Keratinocyte (primary cell): Measurements from ENCODE around the gene C1orf74. TPM values are rescaled to one million over a fixed set of nuclear protein-coding genes. Genes with fewer than 3 reads are reported as not detected.

Experiments used
- DNase-seq: peaks from one replicate; pipeline ENCODE4 v3.0.0-alpha.2; 2011; ENCODE audit warnings: low read depth, missing footprints, low spot score
- FAIRE-seq: peaks from 2 replicates; lab custom pipeline; 2011; peaks lifted over from hg19 to GRCh38; lab: Jason Lieb, UNC
- H2AFZ ChIP-seq: 2 replicates; pipeline ENCODE4 v1.6.0; 2012; ENCODE audit warnings: low read length, control low read depth, inconsistent platforms; ENCODE audit not compliant: control insufficient read depth
- H3K27ac ChIP-seq: 2 replicates; pipeline ENCODE4 v1.5.1; 2011; ENCODE audit warnings: low read length; ENCODE audit not compliant: control insufficient read depth, insufficient read depth
- H3K27me3 ChIP-seq: 3 replicates; pipeline ENCODE4 v1.6.0; 2011; ENCODE audit warnings: low read length; ENCODE audit not compliant: control insufficient read depth, insufficient read depth; ENCODE audit errors: extremely low read depth
- H3K36me3 ChIP-seq, 2 experiments: 2 replicates in 1 of 2; 3 replicates in 1 of 2; pipeline ENCODE4 v1.5.1; 2011; ENCODE audit warnings: low read length in 2 of 2, mild to moderate bottlenecking in 1 of 2; ENCODE audit not compliant: control insufficient read depth in 2 of 2, insufficient read depth in 2 of 2; ENCODE audit errors: extremely low read depth in 1 of 2
- H3K4me1 ChIP-seq: 3 replicates; pipeline ENCODE4 v1.5.1; 2011; ENCODE audit warnings: low read length; ENCODE audit not compliant: control insufficient read depth, insufficient read depth; ENCODE audit errors: extremely low read depth
- H3K4me2 ChIP-seq: 3 replicates; pipeline ENCODE4 v1.6.0; 2011; ENCODE audit warnings: low read depth, low read length; ENCODE audit not compliant: control insufficient read depth, insufficient read depth; ENCODE audit errors: extremely low read depth
- H3K4me3 ChIP-seq, 3 experiments: fragments of 200-600 bp in 1 of 3; sonication (generic) in 1 of 3; 2 replicates in 2 of 3; 3 replicates in 1 of 3; pipeline ENCODE4 v1.5.1; 2011 to 2016; ENCODE audit warnings: low read length in 3 of 3, mild to moderate bottlenecking in 3 of 3, control low read depth in 2 of 3, inconsistent platforms in 1 of 3, low read depth in 1 of 3, mixed read lengths in 1 of 3, mixed run types in 1 of 3, moderate library complexity in 1 of 3; ENCODE audit not compliant: control insufficient read depth in 2 of 3, insufficient read depth in 2 of 3; ENCODE audit errors: extremely low read depth in 1 of 3
- H3K79me2 ChIP-seq: 2 replicates; pipeline ENCODE4 v1.6.0; 2012; ENCODE audit warnings: low read length; ENCODE audit not compliant: control insufficient read depth, insufficient read depth
- H3K9ac ChIP-seq: 3 replicates; pipeline ENCODE4 v1.6.0; 2011; ENCODE audit warnings: low read length; ENCODE audit not compliant: control insufficient read depth, insufficient read depth; ENCODE audit errors: extremely low read depth
- H3K9me1 ChIP-seq: 3 replicates; pipeline ENCODE4 v1.6.0; 2011; ENCODE audit warnings: low read length; ENCODE audit not compliant: control insufficient read depth, insufficient read depth; ENCODE audit errors: extremely low read depth
- H3K9me3 ChIP-seq: 2 replicates; pipeline ENCODE4 v1.5.1; 2012; ENCODE audit warnings: low read depth, low read length; ENCODE audit not compliant: control insufficient read depth
- H4K20me1 ChIP-seq: 3 replicates; pipeline ENCODE4 v1.6.0; 2011; ENCODE audit warnings: low read length; ENCODE audit not compliant: control insufficient read depth, insufficient read depth; ENCODE audit errors: extremely low read depth
- EZH2 ChIP-seq: IDR thresholded peaks from one replicate; pipeline ENCODE4 v1.6.1; 2012; ENCODE audit warnings: inconsistent platforms, mild to moderate bottlenecking, low read length, moderate library complexity
- dilution Hi-C: fragments of 300-500 bp; cut with MboI; formaldehyde crosslinking; loops from one replicate; pipeline ENCODE4 v1.7.0; 2020; ENCODE audit warnings: low sequenced_read_pairs; ENCODE audit not compliant: extremely low pct_ligation_motif_present
- polyA plus RNA-seq, 5 experiments: library from polyadenylated mRNA; depleted of rRNA in 3 of 5; stranded (reverse) in 3 of 5; stranded (forward) in 1 of 5; unstranded in 1 of 5; fragments of >200 nt; gene quantifications; 1 replicate in 1 of 5; 2 replicates in 3 of 5; 3 replicates in 1 of 5; pipeline versions ENCODE4 v1.2.1 to v1.2.3, GENCODE V29; 2011 to 2012; ENCODE audit warnings: missing spikeins in 2 of 5, low read depth in 1 of 5, low replicate concordance in 1 of 5
- TF ChIP-seq, protein P1 (sequence below), 3 experiments: IDR thresholded peaks in 1 of 3; conservative IDR thresholded peaks in 1 of 3; optimal IDR thresholded peaks in 1 of 3; 2 replicates in 2 of 3; 3 replicates in 1 of 3; pipeline versions ENCODE3 to v1.5.1; 2011; ENCODE audit warnings: low read length in 3 of 3, mild to moderate bottlenecking in 3 of 3, moderate library complexity in 2 of 3, control low read depth in 1 of 3, inconsistent platforms in 1 of 3; ENCODE audit not compliant: insufficient read depth in 2 of 3; ENCODE audit errors: extremely low read depth in 1 of 3

Gene C1orf74
- polyA plus RNA-seq, 1 donor (not counting 4 experiments of a cell fraction or from before 2014, with no cell fraction given) = 58.1 TPM

DNA sequence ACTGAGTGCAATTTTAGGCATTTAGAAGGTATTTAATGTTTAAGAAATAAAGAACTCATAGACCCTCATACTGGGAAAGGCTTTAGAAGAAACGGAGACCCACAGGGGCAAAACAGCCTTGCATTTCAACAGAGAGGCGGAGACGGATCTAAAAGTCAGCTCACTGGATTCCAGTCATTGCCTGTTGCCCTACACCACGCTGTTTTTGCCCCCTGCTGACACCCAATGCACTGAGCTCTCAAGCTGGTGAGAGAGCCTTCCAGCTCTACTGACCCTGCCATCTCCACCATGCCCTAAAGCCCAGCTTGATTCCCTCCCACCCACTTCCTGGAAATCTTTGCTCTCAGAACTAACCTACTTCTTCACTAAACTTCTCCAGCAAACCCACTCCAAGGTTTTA lies 35.7 kb downstream of the C1orf74 start:
- H3K27ac ChIP-seq = no peak overlapping the region

DNA sequence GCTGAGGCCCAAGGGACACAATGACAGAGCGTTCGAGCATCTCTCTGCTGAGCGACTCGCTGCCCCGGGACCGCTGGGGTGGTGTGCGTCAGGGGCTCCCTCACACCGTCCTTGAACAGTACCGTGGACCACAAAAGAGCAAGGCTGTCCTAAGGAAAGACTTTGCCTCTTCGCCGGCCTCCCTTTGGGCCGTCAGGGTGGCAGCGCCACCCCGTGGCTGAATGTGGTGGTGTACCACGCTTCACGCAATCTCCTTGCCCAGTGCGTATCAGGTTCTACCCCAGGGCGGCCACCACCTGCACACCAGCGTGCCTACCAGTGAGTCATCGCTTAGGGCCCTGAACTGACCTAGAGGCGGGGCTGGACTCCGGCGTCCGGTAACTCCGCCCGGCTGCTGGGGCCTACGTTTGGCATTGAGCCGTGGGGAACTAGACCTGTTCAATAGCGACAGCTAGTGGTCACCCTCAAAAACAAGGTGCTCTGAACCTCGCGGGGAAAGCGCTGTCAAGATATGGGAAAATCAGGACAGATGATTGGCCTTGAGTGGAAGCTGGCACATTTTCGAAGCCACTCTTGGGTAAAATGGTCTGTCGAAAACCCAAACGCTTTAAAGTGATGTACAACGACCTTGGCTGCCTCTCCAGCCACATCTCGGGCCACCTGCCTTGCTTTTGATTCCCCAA lies 36.6 kb downstream of the C1orf74 start:
- Histone ChIP-seq H4K20me1 (no peaks in the 10 kb centered on the region), H3K4me3 (peak overlapping the region in 1 of 3 experiments; percentile 18), H3K9ac (peak overlapping the region; percentile 39), H3K9me1 (no peaks in the 10 kb centered on the region), H3K4me1 (peaks cover 10% of the 10 kb centered on the region), H3K9me3 (no peaks in the 10 kb centered on the region), H3K36me3 (no peaks in the 10 kb centered on the region), H3K27me3 (no peaks in the 10 kb centered on the region), H3K79me2 (no peaks in the 10 kb centered on the region), H2AFZ (peak overlapping the region; percentile 74), H3K4me2 (peak overlapping the region; percentile 59), H3K27ac (no peak overlapping the region)
- TF ChIP-seq, protein P1, sequence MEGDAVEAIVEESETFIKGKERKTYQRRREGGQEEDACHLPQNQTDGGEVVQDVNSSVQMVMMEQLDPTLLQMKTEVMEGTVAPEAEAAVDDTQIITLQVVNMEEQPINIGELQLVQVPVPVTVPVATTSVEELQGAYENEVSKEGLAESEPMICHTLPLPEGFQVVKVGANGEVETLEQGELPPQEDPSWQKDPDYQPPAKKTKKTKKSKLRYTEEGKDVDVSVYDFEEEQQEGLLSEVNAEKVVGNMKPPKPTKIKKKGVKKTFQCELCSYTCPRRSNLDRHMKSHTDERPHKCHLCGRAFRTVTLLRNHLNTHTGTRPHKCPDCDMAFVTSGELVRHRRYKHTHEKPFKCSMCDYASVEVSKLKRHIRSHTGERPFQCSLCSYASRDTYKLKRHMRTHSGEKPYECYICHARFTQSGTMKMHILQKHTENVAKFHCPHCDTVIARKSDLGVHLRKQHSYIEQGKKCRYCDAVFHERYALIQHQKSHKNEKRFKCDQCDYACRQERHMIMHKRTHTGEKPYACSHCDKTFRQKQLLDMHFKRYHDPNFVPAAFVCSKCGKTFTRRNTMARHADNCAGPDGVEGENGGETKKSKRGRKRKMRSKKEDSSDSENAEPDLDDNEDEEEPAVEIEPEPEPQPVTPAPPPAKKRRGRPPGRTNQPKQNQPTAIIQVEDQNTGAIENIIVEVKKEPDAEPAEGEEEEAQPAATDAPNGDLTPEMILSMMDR (optimal IDR thresholded peaks at IDR 0.05 in 1 of 3, IDR thresholded peaks at IDR 0.05 in 1 of 3, conservative IDR thresholded peaks at IDR 0.05 in 1 of 3; ENCODE audit: extremely low read depth in 1 of 3, insufficient read depth in 2 of 3, low read length in 3 of 3) = peak; percentile 91 to 97 (median 93)
- no peak for TF ChIP-seq EZH2
- dilution Hi-C loops = no loop called here
- DNase-seq (peak; percentile 99), FAIRE-seq (peak; percentile 93)

More for the DNA sequence above, 35.7 kb downstream of the C1orf74 start:
- no peaks in the 10 kb centered on the region for H3K27me3 ChIP-seq
- peaks cover 10% of the 10 kb centered on the region for H3K4me1 ChIP-seq
- TF ChIP-seq, protein P1 (optimal IDR thresholded peaks at IDR 0.05 in 1 of 3, IDR thresholded peaks at IDR 0.05 in 1 of 3, conservative IDR thresholded peaks at IDR 0.05 in 1 of 3; ENCODE audit: extremely low read depth in 1 of 3, insufficient read depth in 2 of 3, low read length in 3 of 3) = no peak
- TF ChIP-seq EZH2 = no peak
- no peaks in the 10 kb centered on the region for H3K79me2 ChIP-seq
- no peaks in the 10 kb centered on the region for H3K9me1 ChIP-seq
- no peak for DNase-seq
- H4K20me1 ChIP-seq = no peaks in the 10 kb centered on the region
- no peak overlapping the region for H3K4me3 ChIP-seq
- H3K9ac ChIP-seq = no peak overlapping the region
- H3K36me3 ChIP-seq = no peaks in the 10 kb centered on the region
- H3K4me2 ChIP-seq = no peak overlapping the region
- no peak overlapping the region for H2AFZ ChIP-seq
- no peak for FAIRE-seq
- H3K9me3 ChIP-seq = no peaks in the 10 kb centered on the region
- dilution Hi-C loops = no loop called here
